ENCODE results near the gene YWHAE.
"Not testable (repeated sequence)": the region's sequence is repeated elsewhere in the genome, so short reads cannot be mapped to it uniquely, and the experiment has no call there.

DNA sequence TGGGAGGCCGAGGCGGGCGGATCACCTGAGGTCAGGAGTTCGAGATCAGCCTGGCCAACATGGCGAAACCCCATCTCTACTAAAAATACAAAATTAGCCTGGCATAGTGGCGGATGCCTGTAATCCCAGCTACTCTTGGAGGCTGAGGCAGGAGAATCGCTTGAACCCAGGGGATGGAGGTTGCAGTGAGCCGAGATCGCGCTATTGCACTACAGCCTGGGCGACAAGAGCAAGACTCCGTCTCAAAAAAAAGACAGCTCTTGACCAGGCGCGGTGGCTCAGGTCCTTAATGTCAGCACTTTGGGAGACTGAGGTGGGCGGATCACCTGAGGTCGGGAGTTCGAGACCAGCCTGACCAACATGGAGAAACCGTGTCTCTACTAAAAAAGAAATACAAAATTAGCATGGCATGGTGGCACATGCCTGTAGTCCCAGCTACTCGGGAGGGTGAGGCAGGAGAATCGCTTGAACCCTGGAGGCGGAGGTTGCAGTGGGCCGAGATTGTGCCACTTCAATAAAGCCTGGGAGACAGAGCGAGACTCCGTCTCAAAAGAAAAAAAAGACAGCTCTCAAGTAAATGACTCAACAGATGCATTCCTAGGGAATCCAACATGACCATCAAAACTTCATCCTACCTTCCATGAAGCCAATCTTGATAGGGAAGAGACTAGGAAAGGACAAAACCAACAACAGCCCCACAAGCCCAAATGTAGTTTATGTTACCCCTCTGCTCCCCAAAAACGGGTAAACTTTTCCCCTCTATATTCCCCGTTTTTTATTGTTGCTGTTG lies 4.0 kb downstream of the YWHAE start:
- TF ChIP-seq, protein P1, sequence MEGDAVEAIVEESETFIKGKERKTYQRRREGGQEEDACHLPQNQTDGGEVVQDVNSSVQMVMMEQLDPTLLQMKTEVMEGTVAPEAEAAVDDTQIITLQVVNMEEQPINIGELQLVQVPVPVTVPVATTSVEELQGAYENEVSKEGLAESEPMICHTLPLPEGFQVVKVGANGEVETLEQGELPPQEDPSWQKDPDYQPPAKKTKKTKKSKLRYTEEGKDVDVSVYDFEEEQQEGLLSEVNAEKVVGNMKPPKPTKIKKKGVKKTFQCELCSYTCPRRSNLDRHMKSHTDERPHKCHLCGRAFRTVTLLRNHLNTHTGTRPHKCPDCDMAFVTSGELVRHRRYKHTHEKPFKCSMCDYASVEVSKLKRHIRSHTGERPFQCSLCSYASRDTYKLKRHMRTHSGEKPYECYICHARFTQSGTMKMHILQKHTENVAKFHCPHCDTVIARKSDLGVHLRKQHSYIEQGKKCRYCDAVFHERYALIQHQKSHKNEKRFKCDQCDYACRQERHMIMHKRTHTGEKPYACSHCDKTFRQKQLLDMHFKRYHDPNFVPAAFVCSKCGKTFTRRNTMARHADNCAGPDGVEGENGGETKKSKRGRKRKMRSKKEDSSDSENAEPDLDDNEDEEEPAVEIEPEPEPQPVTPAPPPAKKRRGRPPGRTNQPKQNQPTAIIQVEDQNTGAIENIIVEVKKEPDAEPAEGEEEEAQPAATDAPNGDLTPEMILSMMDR (IDR thresholded peaks at IDR 0.05; ENCODE audit: poor library complexity), result not testable (repeated sequence)
- not testable (repeated sequence) for TF ChIP-seq EZH2phosphoT487 (IDR thresholded peaks at IDR 0.05; ENCODE audit: low read depth, severe bottlenecking, unreplicated experiment)
